ENCODE data around the gene KLHDC8B. TPM values are rescaled to one million over a fixed set of nuclear protein-coding genes. Genes with fewer than 3 reads are reported as not detected.
"Not testable (repeated sequence)": the region's sequence is repeated elsewhere in the genome, so short reads cannot be mapped to it uniquely, and the experiment has no call there.

KLHDC8B gene
- total and polyA plus RNA-seq, 9 of the 15 experiments (the other 6 are each of a cell fraction or from before 2014, with no cell fraction given), result 6.9 to 34.8 (median 25.2) TPM

DNA sequence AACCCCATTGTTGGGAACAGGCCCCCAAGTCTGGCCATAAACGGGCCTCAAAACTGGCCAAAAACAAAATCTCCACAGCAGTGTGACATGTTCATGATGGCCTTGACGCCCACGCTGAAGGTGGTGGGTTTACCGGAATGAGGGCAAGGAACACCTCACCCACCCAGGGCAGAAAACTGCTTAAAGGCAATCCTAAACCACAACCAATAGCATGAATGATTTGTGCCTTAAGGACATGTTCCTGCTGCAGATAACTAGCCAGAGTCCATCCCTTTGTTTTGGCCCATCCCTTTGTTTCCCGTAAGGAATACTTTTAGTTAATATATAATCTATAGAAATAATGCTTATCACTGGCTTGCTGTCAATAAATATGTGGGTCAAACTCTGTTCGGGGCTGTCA lies 47.7 kb downstream of the KLHDC8B start:
- Histone ChIP-seq H3K4me1 (replicated peaks in 1 of 2; ENCODE audit: control insufficient read depth in 2 of 2, insufficient read depth in 2 of 2, low read length in 2 of 2) (peaks cover 0 to 7% of the 10 kb centered on the region in 2 experiments; a peak in 3 of 5 replicates), H3K9me1 (ENCODE audit: control insufficient read depth, insufficient read depth, low read length) (no peaks in the 10 kb centered on the region), H4K20me1 (replicated peaks; ENCODE audit: control insufficient read depth, insufficient read depth, low read length) (no peaks in the 10 kb centered on the region), H3K4me2 (ENCODE audit: insufficient read depth, low read length) (no peak overlapping the region), H3K9me3 (replicated peaks; ENCODE audit: control insufficient read depth, insufficient read depth, low read depth, low read length) (no peaks in the 10 kb centered on the region; the same call in 1 of the 2 replicates), H2AFZ (ENCODE audit: low read depth, low read length) (peak overlapping the region; percentile 74; the same call in 1 of the 2 replicates), H3K79me2 (ENCODE audit: control insufficient read depth, insufficient read depth, low read length) (no peaks in the 10 kb centered on the region), H3K4me3 (no peak overlapping the region), H3K36me3 (ENCODE audit: control insufficient read depth, insufficient read depth, low read length) (no peaks in the 10 kb centered on the region), H3K9ac (ENCODE audit: insufficient read depth in 1 of 2, low read depth in 2 of 2, low read length in 2 of 2) (no peak overlapping the region), H3K27me3 (ENCODE audit: control insufficient read depth in 2 of 2, insufficient read depth in 2 of 2, low read length in 2 of 2) (no peaks in the 10 kb centered on the region), H3K27ac (ENCODE audit: extremely low read depth, low read depth, low read length) (peak overlapping the region; percentile 58; the same call in 1 of the 3 replicates)
- FAIRE-seq (no peak), DNase-seq (ENCODE audit: extremely low read depth in 1 of 4, low spot score in 3 of 4) (no peak), ATAC-seq (no peak)
- intact Hi-C loops (cut with micrococcal nuclease), result no loop called here
- TF ChIP-seq CBX8 (IDR thresholded peaks at IDR 0.05; ENCODE audit: borderline replicate concordance, extremely low read depth, low read depth, low read length, poor library complexity, severe bottlenecking), result no peak
- BruUV-seq (replicated peaks), result no TSS peak
- 88% methylated on average over 4 of the region's 6 CpGs for WGBS (ENCODE audit: insufficient coverage, low coverage, missing lambda C conversion rate)
- POLR2A ChIA-PET, result no interaction called here
- CTCF ChIA-PET (ENCODE audit: low intra/inter-chr PET ratio), result no interaction called here
- in situ Hi-C loops (cut with MboI), result no loop called here

GRCh38 chr3:49220985-49221563 lies 49.7 kb downstream of the KLHDC8B start:
- H3K4me1 ChIP-seq (replicated peaks in 1 of 2; ENCODE audit: control insufficient read depth in 2 of 2, insufficient read depth in 2 of 2, low read length in 2 of 2); intact Hi-C loops (cut with micrococcal nuclease); H3K9me1 ChIP-seq (ENCODE audit: control insufficient read depth, insufficient read depth, low read length); H3K79me2 ChIP-seq (ENCODE audit: control insufficient read depth, insufficient read depth, low read length); H3K27me3 ChIP-seq (ENCODE audit: control insufficient read depth in 2 of 2, insufficient read depth in 2 of 2, low read length in 2 of 2); DNase-seq (ENCODE audit: extremely low read depth in 1 of 4, low spot score in 3 of 4); H3K36me3 ChIP-seq (ENCODE audit: control insufficient read depth, insufficient read depth, low read length); H3K9me3 ChIP-seq (replicated peaks; ENCODE audit: control insufficient read depth, insufficient read depth, low read depth, low read length); H3K27ac ChIP-seq (ENCODE audit: extremely low read depth, low read depth, low read length); CTCF ChIA-PET (ENCODE audit: low intra/inter-chr PET ratio); H2AFZ ChIP-seq (ENCODE audit: low read depth, low read length); H3K4me2 ChIP-seq (ENCODE audit: insufficient read depth, low read length); FAIRE-seq; in situ Hi-C loops (cut with MboI); BruUV-seq (replicated peaks); H3K9ac ChIP-seq (ENCODE audit: insufficient read depth in 1 of 2, low read depth in 2 of 2, low read length in 2 of 2); POLR2A ChIA-PET; H4K20me1 ChIP-seq (replicated peaks; ENCODE audit: control insufficient read depth, insufficient read depth, low read length); ATAC-seq; H3K4me3 ChIP-seq: not testable (repeated sequence)
- 41% methylated on average over 5 of the region's 6 CpGs for WGBS (ENCODE audit: insufficient coverage, low coverage, missing lambda C conversion rate)
- TF ChIP-seq RBM25 (IDR thresholded peaks at IDR 0.05; ENCODE audit: low read depth, low read length, severe bottlenecking) (peak; percentile 39), ZNF316 (IDR thresholded peaks at IDR 0.05) (peak; percentile 89), NFYB (IDR thresholded peaks at IDR 0.05; ENCODE audit: extremely low read depth, insufficient read length) (peak; percentile 64), FOS (IDR thresholded peaks at IDR 0.05; ENCODE audit: extremely low read depth, insufficient read length) (peak; percentile 17), ASH1L (IDR thresholded peaks at IDR 0.05; ENCODE audit: borderline replicate concordance, low read depth, partially characterized antibody) (peak; percentile 72), MAFG (tag; conservative IDR thresholded peaks at IDR 0.05) (peak; percentile 71), C11orf30 (IDR thresholded peaks at IDR 0.05; ENCODE audit: low read depth) (peak; percentile 68)

All from K562 (cell line).